H1 (cell line): ENCODE data around the gene PHF10. TPM values are rescaled to one million over a fixed set of nuclear protein-coding genes. Genes with fewer than 3 reads are reported as not detected.

Source experiments
- CTCF ChIA-PET: fragments of 300-600 bp; sonication (Branson Sonifier 250); formaldehyde crosslinking; loops from one replicate; lab custom pipeline; 2021; ENCODE audit not compliant: partially characterized antibody; lab: Charles Lee
- POLR2A ChIA-PET: fragments of 300-600 bp; sonication (Branson Sonifier 250); formaldehyde crosslinking; loops from one replicate; lab custom pipeline; 2021; ENCODE audit warnings: inconsistent platforms; ENCODE audit not compliant: partially characterized antibody; lab: Charles Lee
- DNase-seq, 2 experiments: peaks; one replicate each; pipeline versions ENCODE4 v3.0.0 to v3.0.0-alpha.2; 2010 to 2022; ENCODE audit warnings: low spot score in 2 of 2, low read depth in 1 of 2, mixed read lengths in 1 of 2
- FAIRE-seq: peaks from 2 replicates; lab custom pipeline; 2011; peaks lifted over from hg19 to GRCh38; lab: Jason Lieb, UNC
- H2AFZ ChIP-seq: 2 replicates; pipeline ENCODE4 v1.8.1; 2012; ENCODE audit warnings: low read length, inconsistent platforms
- H2AK5ac ChIP-seq: 2 replicates; pipeline ENCODE4 v1.6.1; 2013; ENCODE audit warnings: low read depth, low read length
- H2BK120ac ChIP-seq: replicated peaks from 2 replicates; pipeline ENCODE3; 2013; ENCODE audit warnings: low read depth, low read length, inconsistent platforms
- H2BK12ac ChIP-seq: 2 replicates; pipeline ENCODE4 v1.6.1; 2013; ENCODE audit warnings: low read depth, low read length
- H2BK15ac ChIP-seq: 2 replicates; pipeline ENCODE4 v1.6.1; 2013; ENCODE audit warnings: low read length
- H2BK20ac ChIP-seq: 2 replicates; pipeline ENCODE4 v1.6.1; 2013; ENCODE audit warnings: low read length
- H2BK5ac ChIP-seq: 2 replicates; pipeline ENCODE4 v1.6.1; 2013; ENCODE audit warnings: low read depth, low read length
- H3K14ac ChIP-seq: 2 replicates; pipeline ENCODE4 v1.6.1; 2013; ENCODE audit warnings: inconsistent platforms; ENCODE audit not compliant: insufficient read length
- H3K18ac ChIP-seq: 2 replicates; pipeline ENCODE4 v1.6.1; 2013; ENCODE audit warnings: low read length; ENCODE audit errors: extremely low read depth
- H3K23ac ChIP-seq: 2 replicates; pipeline ENCODE4 v1.6.1; 2013; ENCODE audit warnings: inconsistent platforms; ENCODE audit not compliant: insufficient read length
- H3K23me2 ChIP-seq: 2 replicates; pipeline ENCODE4 v1.6.1; 2013; ENCODE audit warnings: low read depth, low read length
- H3K27ac ChIP-seq: 2 replicates; pipeline ENCODE4 v1.6.1; 2011; ENCODE audit warnings: low read depth, low read length, inconsistent platforms
- H3K27me3 ChIP-seq, 4 experiments: replicated peaks in 1 of 4; 1 replicate in 1 of 4; 2 replicates in 3 of 4; pipeline versions ENCODE4 v1.6.1 to v1.8.1; 2011 to 2013; ENCODE audit warnings: low read length in 3 of 4, mild to moderate bottlenecking in 3 of 4, inconsistent platforms in 2 of 4, mixed read lengths in 2 of 4, moderate library complexity in 1 of 4; ENCODE audit not compliant: control insufficient read depth in 3 of 4, insufficient read depth in 3 of 4; ENCODE audit errors: extremely low read depth in 1 of 4
- H3K36me3 ChIP-seq, 4 experiments: 2 replicates each; pipeline versions ENCODE4 v1.6.1 to v1.8.1; 2011 to 2013; ENCODE audit warnings: mild to moderate bottlenecking in 4 of 4, low read length in 3 of 4, moderate library complexity in 2 of 4, control low read depth in 1 of 4, inconsistent platforms in 1 of 4; ENCODE audit not compliant: insufficient read depth in 4 of 4, control insufficient read depth in 2 of 4
- H3K4ac ChIP-seq: replicated peaks from 2 replicates; pipeline ENCODE3; 2013; ENCODE audit warnings: low read length, low read depth, mixed read lengths, inconsistent platforms; ENCODE audit not compliant: insufficient read length
- H3K4me1 ChIP-seq, 4 experiments: replicated peaks in 1 of 4; 1 replicate in 1 of 4; 2 replicates in 3 of 4; pipeline versions ENCODE4 v1.6.1 to v1.8.1; 2011 to 2013; ENCODE audit warnings: low read length in 3 of 4, inconsistent platforms in 2 of 4, mixed read lengths in 1 of 4; ENCODE audit not compliant: insufficient read depth in 4 of 4, control insufficient read depth in 3 of 4
- H3K4me2 ChIP-seq, 2 experiments: 2 replicates each; pipeline versions ENCODE4 v1.6.1 to v1.8.1; 2011 to 2013; ENCODE audit warnings: low read depth in 2 of 2, low read length in 2 of 2, control low read depth in 1 of 2, inconsistent platforms in 1 of 2, mild to moderate bottlenecking in 1 of 2; ENCODE audit not compliant: insufficient read depth in 1 of 2
- H3K4me3 ChIP-seq, 4 experiments: fragments of 200-600, 300-600 bp in 1 of 4; sonication (generic), shearing (Covaris generic), sonication (Bioruptor Twin) in 1 of 4; 2 replicates each; pipeline versions ENCODE4 v1.5.1 to v1.8.1; 2011 to 2016; ENCODE audit warnings: low read length in 4 of 4, low read depth in 3 of 4, control low read depth in 2 of 4, inconsistent platforms in 2 of 4, mild to moderate bottlenecking in 2 of 4, mixed read lengths in 1 of 4, moderate library complexity in 1 of 4; ENCODE audit not compliant: insufficient read depth in 2 of 4; ENCODE audit errors: extremely low read depth in 1 of 4
- H3K56ac ChIP-seq: replicated peaks from 2 replicates; pipeline ENCODE3; 2013; ENCODE audit warnings: low read depth, mild to moderate bottlenecking, mixed read lengths, low read length, inconsistent platforms; ENCODE audit not compliant: insufficient read length
- H3K79me1 ChIP-seq: 2 replicates; pipeline ENCODE4 v1.6.1; 2013; ENCODE audit warnings: low read depth, low read length, control low read depth
- H3K79me2 ChIP-seq, 2 experiments: 2 replicates each; pipeline versions ENCODE4 v1.6.1 to v1.8.1; 2012 to 2013; ENCODE audit warnings: low read length in 2 of 2, mild to moderate bottlenecking in 2 of 2, inconsistent platforms in 1 of 2; ENCODE audit not compliant: insufficient read depth in 2 of 2, control insufficient read depth in 1 of 2
- H3K9ac ChIP-seq, 4 experiments: replicated peaks in 1 of 4; 1 replicate in 1 of 4; 2 replicates in 3 of 4; pipeline versions ENCODE4 v1.6.1 to v1.8.1; 2011 to 2013; ENCODE audit warnings: low read depth in 3 of 4, low read length in 3 of 4, control low read depth in 2 of 4, mild to moderate bottlenecking in 2 of 4, moderate library complexity in 2 of 4, inconsistent platforms in 1 of 4; ENCODE audit errors: extremely low read depth in 1 of 4
- H3K9me3 ChIP-seq, 2 experiments: 2 replicates each; pipeline versions ENCODE4 v1.6.1 to v1.8.1; 2012 to 2013; ENCODE audit warnings: mild to moderate bottlenecking in 2 of 2, moderate library complexity in 2 of 2, control low read depth in 1 of 2, inconsistent platforms in 1 of 2, low read depth in 1 of 2, low read length in 1 of 2, mixed read lengths in 1 of 2; ENCODE audit not compliant: insufficient read depth in 2 of 2
- H4K20me1 ChIP-seq, 2 experiments: replicated peaks in 1 of 2; 2 replicates each; pipeline versions ENCODE3 to v1.8.1; 2011 to 2013; ENCODE audit warnings: inconsistent platforms in 2 of 2, low read length in 2 of 2, mild to moderate bottlenecking in 1 of 2; ENCODE audit not compliant: insufficient read depth in 2 of 2, control insufficient read depth in 1 of 2
- H4K5ac ChIP-seq: 2 replicates; pipeline ENCODE4 v1.6.1; 2013; ENCODE audit warnings: low read length, low read depth, mixed read lengths, inconsistent platforms; ENCODE audit not compliant: insufficient read length
- H4K8ac ChIP-seq: 2 replicates; pipeline ENCODE4 v1.8.0; 2013; ENCODE audit warnings: mild to moderate bottlenecking, moderate library complexity, low read length, inconsistent platforms; ENCODE audit not compliant: insufficient read depth; ENCODE audit errors: extremely low read depth
- H4K91ac ChIP-seq: replicated peaks from 2 replicates; pipeline ENCODE3; 2013; ENCODE audit warnings: low read length, mixed read lengths, inconsistent platforms; ENCODE audit not compliant: insufficient read length
- BCL11A ChIP-seq, 2 experiments: IDR thresholded peaks; one replicate each; pipeline ENCODE4 v1.6.1; 2011; ENCODE audit warnings: low read depth in 2 of 2, low read length in 2 of 2, mild to moderate bottlenecking in 2 of 2
- CHD1 ChIP-seq: IDR thresholded peaks from 2 replicates; pipeline ENCODE4 v1.6.1; 2012; ENCODE audit warnings: low read depth, low read length, improper control_type of control experiment
- GTF2F1 ChIP-seq: IDR thresholded peaks from 2 replicates; pipeline ENCODE4 v1.6.1; 2012; ENCODE audit warnings: low read depth, low read length, improper control_type of control experiment, borderline replicate concordance
- KDM4A ChIP-seq: IDR thresholded peaks from one replicate; pipeline ENCODE4 v1.7.1; 2012; ENCODE audit warnings: low read depth, mild to moderate bottlenecking, moderate library complexity, low read length, inconsistent platforms; ENCODE audit not compliant: severe bottlenecking
- NRF1 ChIP-seq: IDR thresholded peaks from 2 replicates; pipeline ENCODE4 v1.6.1; 2011; ENCODE audit warnings: mild to moderate bottlenecking, low read depth, low read length, improper control_type of control experiment
- RAD21 ChIP-seq, 2 experiments: IDR thresholded peaks in 1 of 2; conservative IDR thresholded peaks in 1 of 2; 2 replicates each; pipeline ENCODE4 v1.6.1; 2011; ENCODE audit warnings: low read depth in 2 of 2, low read length in 2 of 2, improper control_type of control experiment in 1 of 2, inconsistent platforms in 1 of 2, mild to moderate bottlenecking in 1 of 2, moderate library complexity in 1 of 2
- SIN3A ChIP-seq, 2 experiments: IDR thresholded peaks in 1 of 2; conservative IDR thresholded peaks in 1 of 2; 2 replicates each; pipeline ENCODE4 v1.6.1; 2011 to 2012; ENCODE audit warnings: low read length in 2 of 2, improper control_type of control experiment in 1 of 2, low read depth in 1 of 2, mild to moderate bottlenecking in 1 of 2
- SIX5 ChIP-seq: IDR thresholded peaks from 2 replicates; pipeline ENCODE4 v1.6.1; 2011; ENCODE audit warnings: mild to moderate bottlenecking, low read depth, low read length
- TAF1 ChIP-seq: IDR thresholded peaks from 2 replicates; pipeline ENCODE4 v1.6.1; 2011; ENCODE audit warnings: mild to moderate bottlenecking, low read depth, low read length
- TCF12 ChIP-seq: IDR thresholded peaks from 2 replicates; pipeline ENCODE4 v1.6.1; 2011; ENCODE audit warnings: low read depth, mild to moderate bottlenecking, low read length
- WGBS, 2 experiments: shearing (Covaris generic) in 1 of 2; methylation state at CpG; one replicate each; pipeline versions ENCODE4 v1.1.6 to v1.1.7; 2013 to 2015; ENCODE audit warnings: low lambda C conversion rate in 2 of 2, mixed read lengths in 2 of 2, inconsistent platforms in 1 of 2, low coverage in 1 of 2, missing lambda C conversion rate in 1 of 2; ENCODE audit not compliant: insufficient replicate concordance in 2 of 2, insufficient coverage in 1 of 2, insufficient read length in 1 of 2; ENCODE audit errors: extremely low coverage in 1 of 2, missing lambda C conversion rate in 1 of 2; 5-methylcytosine and 5-hydroxymethylcytosine counted together
- polyA plus RNA-seq, 7 experiments: library from polyadenylated mRNA; depleted of rRNA in 3 of 7; stranded (reverse) in 5 of 7; unstranded in 2 of 7; fragments of >200 nt in 5 of 7; fragments of 200-250 nt in 2 of 7; gene quantifications; 1 replicate in 5 of 7; 2 replicates in 1 of 7; 4 replicates in 1 of 7; pipeline versions ENCODE4 v1.2.1 to v1.2.3, GENCODE V29; 2011 to 2013; ENCODE audit warnings: missing spikeins in 2 of 7, mixed read lengths in 2 of 7
- total RNA-seq: library from RNA; stranded (reverse); fragmentation: NEBNext Ultra II Directional; extraction: Animal tissue kit (Norgen Biotek cat#: 25700); gene quantifications from 2 replicates; pipeline ENCODE4 v1.2.1, GENCODE V29; 2021
- TF ChIP-seq, protein P1 (sequence below): IDR thresholded peaks from 2 replicates; pipeline ENCODE4 v1.6.1; 2012; ENCODE audit warnings: inconsistent platforms

Gene PHF10
- total and polyA plus RNA-seq, 2 of the 8 experiments (the other 6 are each of a cell fraction or from before 2014, with no cell fraction given) = 15.6 to 51.1 TPM

DNA sequence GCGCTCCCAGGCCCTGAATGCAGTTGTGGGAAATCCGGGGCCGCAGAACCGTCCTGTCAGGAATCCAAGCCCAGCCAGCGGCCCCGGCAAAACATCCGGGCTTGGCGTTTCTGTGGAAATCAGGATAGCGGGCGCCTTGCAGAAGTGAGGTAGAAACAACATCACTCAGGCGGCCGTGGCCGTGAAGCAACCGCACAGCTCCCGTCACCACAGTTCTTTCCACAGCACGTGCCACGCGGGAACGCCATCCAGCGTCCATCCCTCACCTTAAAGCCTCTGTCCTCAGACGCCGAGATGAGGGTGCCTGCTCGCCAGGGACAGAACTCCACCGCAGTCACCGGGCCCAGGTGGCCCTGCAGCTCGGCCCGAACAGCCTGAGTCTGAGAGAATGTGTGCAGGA lies 56.6 kb downstream of the PHF10 start:
- DNase-seq = peak in 1 of 2 experiments; percentile 37
- peaks cover 14 to 73% (median 46%) of the 10 kb centered on the region in 4 experiments for H3K36me3 ChIP-seq
- H3K14ac ChIP-seq = no peak overlapping the region
- no peak overlapping the region for H3K4me3 ChIP-seq
- ChIA-PET POLR2A (no interaction called here), CTCF (interaction anchor here (1.2 kb wide), 1 partner anchor 774 kb away, joined by 3 read pairs; no protein-coding TSS in a partner anchor)
- peak overlapping the region; percentile 69; the same call in 1 of the 2 replicates for H4K8ac ChIP-seq
- TF ChIP-seq GTF2F1 = no peak
- no peak for TF ChIP-seq BCL11A (IDR thresholded peaks at IDR 0.05; ENCODE audit: low read depth in 2 of 2, low read length in 2 of 2)
- TF ChIP-seq SIX5 = no peak
- TF ChIP-seq NRF1 = no peak
- TF ChIP-seq TCF12 = no peak
- TF ChIP-seq, protein P1, sequence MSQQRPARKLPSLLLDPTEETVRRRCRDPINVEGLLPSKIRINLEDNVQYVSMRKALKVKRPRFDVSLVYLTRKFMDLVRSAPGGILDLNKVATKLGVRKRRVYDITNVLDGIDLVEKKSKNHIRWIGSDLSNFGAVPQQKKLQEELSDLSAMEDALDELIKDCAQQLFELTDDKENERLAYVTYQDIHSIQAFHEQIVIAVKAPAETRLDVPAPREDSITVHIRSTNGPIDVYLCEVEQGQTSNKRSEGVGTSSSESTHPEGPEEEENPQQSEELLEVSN = no peak
- no peak for TF ChIP-seq CHD1
- TF ChIP-seq RAD21 (IDR thresholded peaks at IDR 0.05 in 1 of 2, conservative IDR thresholded peaks at IDR 0.05 in 1 of 2; ENCODE audit: low read depth in 2 of 2, low read length in 2 of 2) = no peak
- no peak for TF ChIP-seq SIN3A (conservative IDR thresholded peaks at IDR 0.05 in 1 of 2, IDR thresholded peaks at IDR 0.05 in 1 of 2; ENCODE audit: low read depth in 1 of 2, low read length in 2 of 2)
- TF ChIP-seq TAF1 = no peak
- TF ChIP-seq KDM4A = no peak
- H3K79me2 ChIP-seq = no peaks in the 10 kb centered on the region
- no peak overlapping the region for H2AFZ ChIP-seq
- H3K23ac ChIP-seq = no peak overlapping the region
- H4K91ac ChIP-seq = no peak overlapping the region
- peaks cover 7% of the 10 kb centered on the region for H3K79me1 ChIP-seq
- no peak for FAIRE-seq
- H3K4ac ChIP-seq = no peak overlapping the region
- H3K27me3 ChIP-seq = no peaks in the 10 kb centered on the region
- H2AK5ac ChIP-seq = no peak overlapping the region
- peaks cover 11 to 14% of the 10 kb centered on the region in 2 experiments for H4K20me1 ChIP-seq
- H3K4me2 ChIP-seq = no peak overlapping the region
- no peak overlapping the region for H3K27ac ChIP-seq
- no peak overlapping the region for H3K56ac ChIP-seq
- H2BK5ac ChIP-seq = no peak overlapping the region
- H2BK12ac ChIP-seq = no peak overlapping the region
- no peak overlapping the region for H2BK15ac ChIP-seq
- no peak overlapping the region for H2BK120ac ChIP-seq
- no peak overlapping the region for H4K5ac ChIP-seq
- 94% methylated on average over 27 of the region's 27 CpGs; no CpG with 5 or more reads in 1 of the 2 experiments for WGBS, 2 experiments
- H3K23me2 ChIP-seq = no peaks in the 10 kb centered on the region
- H3K18ac ChIP-seq = no peak overlapping the region
- H3K9me3 ChIP-seq = no peaks in the 10 kb centered on the region
- H2BK20ac ChIP-seq = no peak overlapping the region
- H3K9ac ChIP-seq = no peak overlapping the region; a peak in 1 of 7 replicates
- H3K4me1 ChIP-seq = no peaks in the 10 kb centered on the region
